H1 (cell line): ENCODE data around the gene PTCH1. TPM values are rescaled to one million over a fixed set of nuclear protein-coding genes. Genes with fewer than 3 reads are reported as not detected.

Experiments used
- EZH2 ChIP-seq: fragments of 200-600 bp; sonication (generic); IDR thresholded peaks from 2 replicates; pipeline ENCODE4 v1.7.1; 2012; ENCODE audit warnings: low read depth, mild to moderate bottlenecking, moderate library complexity, low read length, inconsistent platforms; ENCODE audit not compliant: severe bottlenecking
- polyA plus RNA-seq, 7 experiments: library from polyadenylated mRNA; depleted of rRNA in 3 of 7; stranded (reverse) in 5 of 7; unstranded in 2 of 7; fragments of >200 nt in 5 of 7; fragments of 200-250 nt in 2 of 7; gene quantifications; 1 replicate in 5 of 7; 2 replicates in 1 of 7; 4 replicates in 1 of 7; pipeline versions ENCODE4 v1.2.1 to v1.2.3, GENCODE V29; 2011 to 2013; ENCODE audit warnings: missing spikeins in 2 of 7, mixed read lengths in 2 of 7
- total RNA-seq: library from RNA; stranded (reverse); fragmentation: NEBNext Ultra II Directional; extraction: Animal tissue kit (Norgen Biotek cat#: 25700); gene quantifications from 2 replicates; pipeline ENCODE4 v1.2.1, GENCODE V29; 2021

PTCH1 gene
- total and polyA plus RNA-seq, 2 of the 8 experiments (the other 6 are each of a cell fraction or from before 2014, with no cell fraction given): 6.4 to 34.1 TPM

GRCh38 chr9:95413793-95414192, 103.0 kb downstream of the PTCH1 start (continued):
- TF ChIP-seq EZH2: no peak
- TF ChIP-seq, all 59 proteins: peak for 0
